Measurements from ENCODE around the gene MOSPD3. TPM values are rescaled to one million over a fixed set of nuclear protein-coding genes. Genes with fewer than 3 reads are reported as not detected.

MOSPD3 gene
- polyA plus RNA-seq, 3 donors = 12.7 to 15.5 (median 13.3) TPM

DNA sequence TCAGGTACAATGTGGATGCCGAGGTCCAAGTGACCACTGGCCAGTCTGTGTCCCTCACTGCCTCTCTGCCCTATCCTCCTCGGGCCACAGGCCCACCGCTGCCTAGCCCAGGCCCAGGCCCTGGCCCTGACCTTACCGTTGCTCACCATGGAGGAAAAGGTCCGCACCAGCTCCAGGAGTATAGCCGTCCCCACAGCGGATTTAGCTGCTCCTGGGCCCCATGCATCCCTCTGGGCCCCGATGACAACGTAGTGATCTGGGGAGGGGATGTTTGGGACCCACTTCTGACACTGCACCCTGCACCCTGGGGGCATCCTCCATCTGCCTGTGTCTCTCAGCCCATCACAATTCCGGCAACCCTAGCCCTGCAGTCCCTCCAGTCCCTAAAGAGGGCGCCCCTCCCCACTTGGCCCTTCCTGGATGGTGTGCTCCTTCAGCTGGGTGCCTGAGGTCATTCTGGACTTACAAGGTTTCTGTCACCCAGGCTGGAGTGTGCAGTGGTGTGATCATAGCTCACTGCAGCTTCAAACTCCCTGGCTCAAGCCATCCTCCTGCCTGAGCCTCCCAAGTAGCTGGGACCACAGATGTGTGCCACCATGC lies 16.9 kb downstream of the MOSPD3 start:
- Mint-ChIP-seq H3K9me3 (peaks cover 0 to 7% (median 0%) of the 10 kb centered on the region in 7 donors), H3K27me3 (ENCODE audit: low read depth in 3 of 3) (peaks cover 15 to 41% (median 39%) of the 10 kb centered on the region in 3 donors), H3K27ac (peak overlapping the region in 1 of 7 donors; percentile 53), H3K4me1 (peaks cover 21% of the 10 kb centered on the region), H3K36me3 (no peaks in the 10 kb centered on the region), H3K4me3 (no peak overlapping the region)
- WGBS (ENCODE audit: insufficient coverage) = 92% methylated on average over 6 of the region's 11 CpGs
- no peak overlapping the region for H3K9ac ChIP-seq (ENCODE audit: insufficient read depth, low read length, poor library complexity, severe bottlenecking)
- H3K4me3 ChIP-seq (replicated peaks in 1 of 3; ENCODE audit: low read depth in 2 of 3, low read length in 3 of 3) = no peak overlapping the region
- no peaks in the 10 kb centered on the region for H3K36me3 ChIP-seq (replicated peaks in 1 of 2; ENCODE audit: control insufficient read depth in 1 of 2, insufficient read depth in 2 of 2, low read length in 2 of 2)
- DNase-seq = peak; percentile 21 to 45 (median 29)
- H3K4me2 ChIP-seq (replicated peaks; ENCODE audit: extremely low read depth, low read length, poor library complexity, severe bottlenecking) = no peak overlapping the region
- H3K27ac ChIP-seq (ENCODE audit: low read depth in 1 of 2, low read length in 2 of 2) = no peak overlapping the region
- H3K27me3 ChIP-seq (ENCODE audit: control insufficient read depth in 2 of 2, insufficient read depth in 2 of 2, low read length in 2 of 2) = peaks cover 0 to 13% of the 10 kb centered on the region in 2 donors
- H3K9me3 ChIP-seq (replicated peaks in 1 of 2; ENCODE audit: control insufficient read depth in 1 of 2, insufficient read depth in 1 of 2, low read length in 2 of 2) = no peaks in the 10 kb centered on the region
- TF ChIP-seq, protein P1, sequence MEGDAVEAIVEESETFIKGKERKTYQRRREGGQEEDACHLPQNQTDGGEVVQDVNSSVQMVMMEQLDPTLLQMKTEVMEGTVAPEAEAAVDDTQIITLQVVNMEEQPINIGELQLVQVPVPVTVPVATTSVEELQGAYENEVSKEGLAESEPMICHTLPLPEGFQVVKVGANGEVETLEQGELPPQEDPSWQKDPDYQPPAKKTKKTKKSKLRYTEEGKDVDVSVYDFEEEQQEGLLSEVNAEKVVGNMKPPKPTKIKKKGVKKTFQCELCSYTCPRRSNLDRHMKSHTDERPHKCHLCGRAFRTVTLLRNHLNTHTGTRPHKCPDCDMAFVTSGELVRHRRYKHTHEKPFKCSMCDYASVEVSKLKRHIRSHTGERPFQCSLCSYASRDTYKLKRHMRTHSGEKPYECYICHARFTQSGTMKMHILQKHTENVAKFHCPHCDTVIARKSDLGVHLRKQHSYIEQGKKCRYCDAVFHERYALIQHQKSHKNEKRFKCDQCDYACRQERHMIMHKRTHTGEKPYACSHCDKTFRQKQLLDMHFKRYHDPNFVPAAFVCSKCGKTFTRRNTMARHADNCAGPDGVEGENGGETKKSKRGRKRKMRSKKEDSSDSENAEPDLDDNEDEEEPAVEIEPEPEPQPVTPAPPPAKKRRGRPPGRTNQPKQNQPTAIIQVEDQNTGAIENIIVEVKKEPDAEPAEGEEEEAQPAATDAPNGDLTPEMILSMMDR (IDR thresholded peaks at IDR 0.05) = peak; percentile 44
- H3K79me2 ChIP-seq (ENCODE audit: insufficient read depth, low read length) = no peaks in the 10 kb centered on the region
- intact Hi-C loops (cut with micrococcal nuclease) = no loop called here
- H2AFZ ChIP-seq (ENCODE audit: insufficient read depth, low read depth, low read length, poor library complexity, severe bottlenecking) = no peak overlapping the region
- H4K20me1 ChIP-seq (ENCODE audit: insufficient read depth, low read length) = no peaks in the 10 kb centered on the region
- peaks cover 14 to 25% of the 10 kb centered on the region in 2 donors for H3K4me1 ChIP-seq (ENCODE audit: control insufficient read depth in 1 of 2, insufficient read depth in 2 of 2, low read length in 2 of 2)

DNA sequence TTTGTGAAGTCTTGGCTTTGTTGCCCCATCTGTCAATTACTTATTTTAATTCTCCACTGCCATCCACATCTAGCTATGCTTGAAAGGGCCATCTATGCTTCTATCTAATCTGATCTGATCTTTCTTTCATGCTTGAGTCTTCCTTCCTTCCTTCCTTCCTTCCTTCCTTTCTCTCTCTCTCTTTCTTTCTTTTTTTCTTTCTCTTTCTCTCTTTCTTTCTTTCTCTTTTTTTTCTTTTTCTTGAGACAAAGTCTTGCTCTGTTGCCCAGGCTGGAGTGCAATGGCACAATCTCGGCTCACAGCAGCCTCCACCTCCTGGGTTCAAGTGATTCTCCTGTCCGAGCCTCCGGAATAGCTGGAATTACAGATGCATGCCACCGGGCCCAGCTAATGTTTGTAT lies 17.7 kb downstream of the MOSPD3 start:
- Histone ChIP-seq H3K9me3 (replicated peaks in 1 of 2; ENCODE audit: control insufficient read depth in 1 of 2, insufficient read depth in 1 of 2, low read length in 2 of 2) (no peaks in the 10 kb centered on the region), H3K4me2 (replicated peaks; ENCODE audit: extremely low read depth, low read length, poor library complexity, severe bottlenecking) (no peak overlapping the region), H3K27me3 (ENCODE audit: control insufficient read depth in 2 of 2, insufficient read depth in 2 of 2, low read length in 2 of 2) (peaks cover 0 to 13% of the 10 kb centered on the region in 2 donors), H2AFZ (ENCODE audit: insufficient read depth, low read depth, low read length, poor library complexity, severe bottlenecking) (no peak overlapping the region), H3K4me3 (replicated peaks in 1 of 3; ENCODE audit: low read depth in 2 of 3, low read length in 3 of 3) (no peak overlapping the region), H3K4me1 (ENCODE audit: control insufficient read depth in 1 of 2, insufficient read depth in 2 of 2, low read length in 2 of 2) (peaks cover 14 to 25% of the 10 kb centered on the region in 2 donors), H3K79me2 (ENCODE audit: insufficient read depth, low read length) (no peaks in the 10 kb centered on the region), H3K9ac (ENCODE audit: insufficient read depth, low read length, poor library complexity, severe bottlenecking) (no peak overlapping the region), H3K27ac (ENCODE audit: low read depth in 1 of 2, low read length in 2 of 2) (no peak overlapping the region), H4K20me1 (ENCODE audit: insufficient read depth, low read length) (no peaks in the 10 kb centered on the region), H3K36me3 (replicated peaks in 1 of 2; ENCODE audit: control insufficient read depth in 1 of 2, insufficient read depth in 2 of 2, low read length in 2 of 2) (no peaks in the 10 kb centered on the region)
- Mint-ChIP-seq H3K4me1 (peaks cover 21% of the 10 kb centered on the region), H3K36me3 (no peaks in the 10 kb centered on the region), H3K27ac (no peak overlapping the region), H3K27me3 (ENCODE audit: low read depth in 3 of 3) (peaks cover 16 to 43% (median 42%) of the 10 kb centered on the region in 3 donors), H3K4me3 (no peak overlapping the region), H3K9me3 (peaks cover 0 to 4% (median 0%) of the 10 kb centered on the region in 7 donors)
- 100% methylated on average over 1 of the region's 4 CpGs for WGBS (ENCODE audit: insufficient coverage)
- intact Hi-C loops (cut with micrococcal nuclease) = no loop called here
- no peak for DNase-seq
- TF ChIP-seq, protein P1 (IDR thresholded peaks at IDR 0.05) = no peak

All from CD14-positive monocyte (primary cell).